Motor neuron (in vitro differentiated cells): ENCODE measurements around the gene OGFOD3. TPM values are rescaled to one million over a fixed set of nuclear protein-coding genes. Genes with fewer than 3 reads are reported as not detected.
"Not testable (repeated sequence)": the region's sequence is repeated elsewhere in the genome, so short reads cannot be mapped to it uniquely, and the experiment has no call there.

Experiments used
- ATAC-seq, 8 experiments: fragments of 200-7000 bp; cut with Tn5 transposase; replicated peaks in 6 of 8; 2 replicates each; pipeline ENCODE4 v1.8.0; 2021; ENCODE audit warnings: mild to moderate bottlenecking in 8 of 8, moderate library complexity in 8 of 8
- H3K27ac ChIP-seq, 2 donors: fragments of 250-450 bp; sonication (Bioruptor Pico); 2 replicates each; pipeline ENCODE4 v1.9.0; 2021; ENCODE audit warnings: antibody characterized with exemption in 2 of 2, mild to moderate bottlenecking in 2 of 2, moderate library complexity in 1 of 2
- H3K4me1 ChIP-seq, 2 donors: fragments of 250-450 bp; sonication (Bioruptor Pico); replicated peaks in 1 of 2; 2 replicates each; pipeline ENCODE4 v1.6.1; 2021; ENCODE audit warnings: antibody characterized with exemption in 2 of 2, mild to moderate bottlenecking in 2 of 2, moderate library complexity in 1 of 2
- H3K4me3 ChIP-seq, 5 donors: fragments of 250-450 bp; sonication (Bioruptor Pico); 2 replicates each; pipeline ENCODE4 v1.9.0; 2021; ENCODE audit warnings: antibody characterized with exemption in 5 of 5, mild to moderate bottlenecking in 5 of 5, moderate library complexity in 4 of 5
- WGBS, 10 experiments: fragments of 450-650 bp; shearing (Covaris generic); methylation state at CpG; one replicate each; pipeline ENCODE4 v1.0.0; 2022; 5-methylcytosine and 5-hydroxymethylcytosine counted together
- in situ Hi-C, 9 experiments: fragments of 400-800 bp; cut with MboI; loops; one replicate each; pipeline ENCODE4 v1.15.0; 2021; ENCODE audit warnings: low sequenced_read_pairs in 9 of 9, low pct_unique_long_range_greater_than_20kb in 2 of 9; ENCODE audit not compliant: unreplicated experiment in 9 of 9
- total RNA-seq, 8 experiments: library from RNA; unstranded; fragments of 300-600 nt; gene quantifications; 2 replicates each; pipeline versions ENCODE4 v1.2.3 to v1.2.4, GENCODE V29; 2022

Gene OGFOD3
- 10 to 100 TPM in 7 of 8 experiments, 1 to 10 TPM in 1; 8.1 to 24.5 (median 20.2) TPM for total RNA-seq

DNA sequence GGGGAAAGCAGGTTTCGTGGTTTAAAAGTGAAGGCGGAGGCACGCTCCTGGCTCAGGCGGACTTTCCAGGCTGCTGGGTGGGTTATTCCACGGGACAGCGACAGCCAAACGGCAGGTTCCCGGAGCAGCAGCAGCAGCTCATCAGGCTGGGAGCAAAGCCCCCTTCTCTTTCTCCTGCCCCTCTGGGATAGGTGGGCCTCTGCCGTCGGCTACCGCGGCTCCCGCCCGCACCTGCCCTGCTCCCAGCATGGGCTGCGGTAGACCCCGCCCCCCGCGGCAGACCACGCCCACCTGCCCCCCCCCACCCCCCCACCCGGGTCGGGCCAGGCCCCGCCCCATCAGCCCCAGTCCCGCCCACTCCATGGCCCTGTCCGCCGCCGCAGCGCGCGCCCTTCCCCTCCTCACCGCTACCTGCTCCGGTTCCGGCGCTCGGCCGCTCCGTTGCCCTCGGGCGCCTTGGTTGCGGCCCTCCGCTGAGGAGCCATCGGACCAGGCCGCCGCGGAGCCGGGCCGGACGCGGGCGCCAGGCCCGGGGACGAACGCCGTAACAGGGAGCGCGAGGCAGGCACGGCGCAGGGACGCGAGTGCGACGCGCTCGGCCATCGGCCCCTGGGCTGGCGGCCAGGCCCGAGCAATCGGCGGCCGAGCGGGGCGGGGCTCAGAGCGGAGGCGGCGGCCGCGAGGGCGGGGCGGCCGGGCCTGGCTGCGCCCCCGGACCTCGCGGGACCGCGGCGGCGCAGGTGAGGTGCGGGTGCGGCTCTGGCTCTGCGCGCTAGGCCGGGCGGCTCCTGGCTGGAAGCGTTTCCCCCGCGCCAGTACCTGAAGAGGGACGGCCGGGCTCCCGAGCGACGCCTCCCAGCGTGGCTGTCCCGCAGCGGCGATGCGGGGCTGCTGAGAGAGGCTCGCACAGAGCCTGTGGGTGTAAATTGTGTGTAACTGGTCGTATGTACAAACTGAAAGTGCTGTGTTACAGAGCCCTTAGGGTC is at the start of gene OGFOD3, which contains the start of gene HEXD:
Gene OGFOD3, minus strand, starts transcription at position 586 of the 986 bp plus-strand sequence. Its CDS starts 101 bp downstream, at position 485.
Gene HEXD, plus strand, starts transcription at position 347 of the 986 bp plus-strand sequence. CDS start 1,453 bp downstream, outside the sequence.
- Histone ChIP-seq H3K4me1 (peaks cover 9 to 12% of the 10 kb centered on the region in 2 donors), H3K27ac (peak within 1 kb of the TSS; percentile 93 to 99), H3K4me3 (peak within 1 kb of the TSS; percentile 81 to 100 (median 98))
- 0 to 44% (median 0%) methylated on average over 1 to 6 of the region's 108 CpGs; no CpG with 5 or more reads in 5 of the 10 experiments for WGBS, 10 experiments
- in situ Hi-C loops, result loop anchor here in 1 of 9 experiments (10.0 kb wide), 1 partner anchor 63 kb away; the partner anchor contains the start of gene TEX19
- peak; percentile 85 to 93 (median 89) for ATAC-seq

DNA sequence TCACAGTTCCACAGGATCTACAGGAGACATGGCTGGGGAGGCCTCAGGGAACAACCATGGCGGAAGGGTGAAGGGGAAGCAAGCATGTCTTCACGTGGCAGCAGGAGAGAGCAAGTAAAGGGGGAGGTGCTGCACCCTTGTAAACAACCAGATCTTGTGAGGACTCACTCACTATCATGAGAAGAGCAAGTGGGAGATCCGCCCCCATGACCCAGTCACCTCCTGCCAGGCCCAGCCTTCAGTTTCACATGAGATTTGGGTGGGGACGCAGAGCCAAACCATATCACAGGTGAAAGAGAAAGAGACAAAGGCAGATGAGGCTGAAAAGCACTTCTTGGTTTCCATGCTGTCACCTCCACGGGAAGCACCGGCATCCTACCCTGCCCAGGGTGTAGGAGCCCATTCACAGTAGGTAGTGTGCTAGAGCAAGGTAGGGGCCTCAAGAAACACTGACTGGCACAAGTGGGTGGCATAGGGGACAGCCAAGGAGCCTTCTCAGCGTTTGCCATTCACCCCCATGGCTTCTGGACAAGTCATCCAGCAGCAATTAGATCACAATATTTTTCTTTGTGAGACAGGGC is 46.7 kb upstream of the OGFOD3 start:
- no peak overlapping the region for H3K27ac ChIP-seq
- 58 to 100% (median 80%) methylated on average over 1 to 5 of the region's 7 CpGs; no CpG with 5 or more reads in 5 of the 10 experiments for WGBS, 10 experiments
- H3K4me3 ChIP-seq, result no peak overlapping the region
- ATAC-seq, result peak in 2 of 8 experiments; percentile 7 to 10
- in situ Hi-C loops, result no loop called here
- H3K4me1 ChIP-seq, result no peaks in the 10 kb centered on the region

- peaks cover 1 to 2% of the 10 kb centered on the region in 2 donors for H3K4me1 ChIP-seq
- 90 to 100% (median 95%) methylated on average over 1 to 6 of the region's 11 CpGs; no CpG with 5 or more reads in 6 of the 10 experiments for WGBS, 10 experiments
- no peak for ATAC-seq
- in situ Hi-C loops, result no loop called here
- H3K27ac ChIP-seq, result no peak overlapping the region
- H3K4me3 ChIP-seq, result no peak overlapping the region
These were observed 46.2 kb upstream of the OGFOD3 start for GRCh38 chr17:82464567-82464929.

- ATAC-seq, result peak in 5 of 8 experiments; percentile 4 to 51 (median 25)
- WGBS, 10 experiments, result 0 to 100% (median 59%) methylated on average over 1 to 5 of the region's 7 CpGs; no CpG with 5 or more reads in 4 of the 10 experiments
These were observed 45.7 kb upstream of the OGFOD3 start for GRCh38 chr17:82463925-82464566.

GRCh38 chr17:82463391-82463790 is 45.0 kb upstream of the OGFOD3 start:
- Histone ChIP-seq H3K27ac (no peak overlapping the region), H3K4me1 (peaks cover 3% of the 10 kb centered on the region in 2 donors), H3K4me3 (no peak overlapping the region)
- 0 to 100% (median 90%) methylated on average over 1 to 2 of the region's 6 CpGs; no CpG with 5 or more reads in 6 of the 10 experiments for WGBS, 10 experiments
- ATAC-seq, result no peak
- in situ Hi-C loops, result no loop called here

More at GRCh38 chr17:82463925-82464566, 45.7 kb upstream of the OGFOD3 start:
- H3K4me3 ChIP-seq, result no peak overlapping the region
- H3K4me1 ChIP-seq, result peaks cover 3% of the 10 kb centered on the region in 2 donors
- in situ Hi-C loops, result no loop called here
- no peak overlapping the region for H3K27ac ChIP-seq

GRCh38 chr17:82461827-82462524 is 43.6 kb upstream of the OGFOD3 start:
- H3K4me3 ChIP-seq, result no peak overlapping the region
- in situ Hi-C loops, result no loop called here
- WGBS, 10 experiments, result 78 to 100% (median 90%) methylated on average over 1 to 5 of the region's 10 CpGs; no CpG with 5 or more reads in 2 of the 10 experiments
- ATAC-seq, result no peak
- peaks cover 11% of the 10 kb centered on the region in 2 donors for H3K4me1 ChIP-seq
- H3K27ac ChIP-seq, result no peak overlapping the region

- H3K27ac ChIP-seq, ATAC-seq, in situ Hi-C loops: not testable (repeated sequence)
- H3K4me1 ChIP-seq, result peaks cover 11 to 12% of the 10 kb centered on the region in 2 donors
- 86 to 100% (median 96%) methylated on average over 1 to 9 of the region's 9 CpGs; no CpG with 5 or more reads in 1 of the 10 experiments for WGBS, 10 experiments
- H3K4me3 ChIP-seq, result peak overlapping the region in 3 of 5 donors; percentile 87 to 97 (median 91)
These were observed 41.5 kb upstream of the OGFOD3 start for GRCh38 chr17:82459936-82460335.

DNA sequence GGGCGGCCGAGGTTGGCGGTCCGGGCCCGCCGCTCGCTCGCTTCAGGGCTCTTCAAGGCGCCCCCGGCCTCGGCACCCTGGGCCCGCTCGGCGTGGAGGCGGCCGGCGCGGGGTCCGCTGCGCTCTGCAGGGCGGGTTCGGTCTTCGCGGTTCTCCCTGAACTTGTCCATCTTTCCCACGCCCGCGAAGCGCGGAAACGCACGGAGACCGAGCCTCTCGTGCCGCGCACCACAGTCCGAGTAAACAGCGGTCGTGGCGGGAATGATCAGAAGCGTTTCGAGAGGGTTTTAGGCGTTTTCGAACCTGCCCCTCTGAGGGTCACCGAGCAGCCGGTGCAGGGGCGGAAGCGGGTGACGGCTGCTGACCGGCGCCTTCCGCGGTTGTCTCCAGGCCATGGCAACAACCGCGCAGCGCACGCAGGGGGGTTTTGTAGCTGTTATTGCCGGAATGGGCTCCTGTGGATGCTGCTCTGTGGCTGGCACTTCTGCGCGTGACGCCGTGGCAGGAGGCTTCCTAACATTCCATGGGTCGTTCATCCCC is 40.6 kb upstream of the OGFOD3 start:
- peak in 1 of 8 experiments; percentile 0 for ATAC-seq
- Histone ChIP-seq H3K4me3 (peak overlapping the region; percentile 87 to 98 (median 95)), H3K4me1 (peaks cover 11 to 12% of the 10 kb centered on the region in 2 donors), H3K27ac (peak overlapping the region; percentile 72 to 100)
- 0 to 4% (median 0%) methylated on average over 1 to 30 of the region's 62 CpGs; no CpG with 5 or more reads in 4 of the 10 experiments for WGBS, 10 experiments
- in situ Hi-C loops, result no loop called here

- Histone ChIP-seq H3K4me1 (peaks cover 11 to 12% of the 10 kb centered on the region in 2 donors), H3K4me3 (peak within 1 kb of the TSS; percentile 87 to 98 (median 95)), H3K27ac (peak within 1 kb of the TSS; percentile 100)
- WGBS, 10 experiments, result 0 to 1% (median 0%) methylated on average over 2 to 15 of the region's 85 CpGs; no CpG with 5 or more reads in 6 of the 10 experiments
- in situ Hi-C loops, result no loop called here
- ATAC-seq, result peak; percentile 85 to 98 (median 98)
These were observed 39.9 kb upstream of the OGFOD3 start, which contains the start of gene NARF for GRCh38 chr17:82458179-82458884. NARF (plus strand) TSS chr17:82458741; CDS start chr17:82458804, 63 bp downstream.

DNA sequence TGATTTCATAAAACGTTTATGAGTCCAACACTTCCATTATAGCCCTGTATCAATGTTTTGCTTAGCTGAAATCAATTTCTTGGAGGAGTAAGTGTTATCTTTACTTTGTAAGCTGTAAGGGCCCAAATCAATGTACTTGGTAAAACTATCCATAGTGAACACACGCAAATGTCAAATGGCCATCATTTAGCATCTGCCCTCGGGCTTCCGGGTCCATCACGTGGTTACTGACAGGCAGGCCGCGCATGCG is 39.5 kb upstream of the OGFOD3 start:
- peak overlapping the region; percentile 87 to 98 (median 95) for H3K4me3 ChIP-seq
- no peak for ATAC-seq
- 0 to 17% (median 0%) methylated on average over 1 to 5 of the region's 8 CpGs; no CpG with 5 or more reads in 3 of the 10 experiments for WGBS, 10 experiments
- in situ Hi-C loops, result no loop called here
- peaks cover 11 to 12% of the 10 kb centered on the region in 2 donors for H3K4me1 ChIP-seq
- H3K27ac ChIP-seq, result peak overlapping the region; percentile 100
